OCI-LY7 (cell line): ENCODE measurements around the gene MRPL28.

Experiments used
- EZH2phosphoT487 ChIP-seq: fragments of 200-600 bp; sonication (generic); IDR thresholded peaks from 2 replicates; pipeline ENCODE4 v1.6.1; 2018; ENCODE audit warnings: low read depth, borderline replicate concordance, mild to moderate bottlenecking, mixed run types, antibody characterized with exemption, low read length, moderate library complexity, mixed read lengths
- TF ChIP-seq, protein P1 (sequence below): fragments of 200-600 bp; sonication (generic); conservative IDR thresholded peaks from 2 replicates; pipeline ENCODE4 v1.5.1; 2014; ENCODE audit warnings: mild to moderate bottlenecking, antibody characterized with exemption, low read length, moderate library complexity, mixed read lengths

- TF ChIP-seq, protein P1, sequence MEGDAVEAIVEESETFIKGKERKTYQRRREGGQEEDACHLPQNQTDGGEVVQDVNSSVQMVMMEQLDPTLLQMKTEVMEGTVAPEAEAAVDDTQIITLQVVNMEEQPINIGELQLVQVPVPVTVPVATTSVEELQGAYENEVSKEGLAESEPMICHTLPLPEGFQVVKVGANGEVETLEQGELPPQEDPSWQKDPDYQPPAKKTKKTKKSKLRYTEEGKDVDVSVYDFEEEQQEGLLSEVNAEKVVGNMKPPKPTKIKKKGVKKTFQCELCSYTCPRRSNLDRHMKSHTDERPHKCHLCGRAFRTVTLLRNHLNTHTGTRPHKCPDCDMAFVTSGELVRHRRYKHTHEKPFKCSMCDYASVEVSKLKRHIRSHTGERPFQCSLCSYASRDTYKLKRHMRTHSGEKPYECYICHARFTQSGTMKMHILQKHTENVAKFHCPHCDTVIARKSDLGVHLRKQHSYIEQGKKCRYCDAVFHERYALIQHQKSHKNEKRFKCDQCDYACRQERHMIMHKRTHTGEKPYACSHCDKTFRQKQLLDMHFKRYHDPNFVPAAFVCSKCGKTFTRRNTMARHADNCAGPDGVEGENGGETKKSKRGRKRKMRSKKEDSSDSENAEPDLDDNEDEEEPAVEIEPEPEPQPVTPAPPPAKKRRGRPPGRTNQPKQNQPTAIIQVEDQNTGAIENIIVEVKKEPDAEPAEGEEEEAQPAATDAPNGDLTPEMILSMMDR, result no peak
- TF ChIP-seq EZH2phosphoT487, result no peak
Measured at GRCh38 chr16:317583-317982, 52.8 kb downstream of the MRPL28 start.
